C4-2B (cell line): ENCODE results near the gene RAP2B.

ENCODE experiments used
- H3K27ac ChIP-seq: fragments of 450-650 bp; 2 replicates; pipeline ENCODE4 v1.5.1; 2017
- ZFX ChIP-seq: fragments of 450-650 bp; IDR thresholded peaks from 2 replicates; pipeline ENCODE4 v1.6.1; 2017
- TF ChIP-seq, protein P1 (sequence below): fragments of 450-650 bp; conservative IDR thresholded peaks from 2 replicates; pipeline ENCODE4 v1.5.1; 2017; ENCODE audit warnings: mild to moderate bottlenecking

Gene RAP2B

DNA sequence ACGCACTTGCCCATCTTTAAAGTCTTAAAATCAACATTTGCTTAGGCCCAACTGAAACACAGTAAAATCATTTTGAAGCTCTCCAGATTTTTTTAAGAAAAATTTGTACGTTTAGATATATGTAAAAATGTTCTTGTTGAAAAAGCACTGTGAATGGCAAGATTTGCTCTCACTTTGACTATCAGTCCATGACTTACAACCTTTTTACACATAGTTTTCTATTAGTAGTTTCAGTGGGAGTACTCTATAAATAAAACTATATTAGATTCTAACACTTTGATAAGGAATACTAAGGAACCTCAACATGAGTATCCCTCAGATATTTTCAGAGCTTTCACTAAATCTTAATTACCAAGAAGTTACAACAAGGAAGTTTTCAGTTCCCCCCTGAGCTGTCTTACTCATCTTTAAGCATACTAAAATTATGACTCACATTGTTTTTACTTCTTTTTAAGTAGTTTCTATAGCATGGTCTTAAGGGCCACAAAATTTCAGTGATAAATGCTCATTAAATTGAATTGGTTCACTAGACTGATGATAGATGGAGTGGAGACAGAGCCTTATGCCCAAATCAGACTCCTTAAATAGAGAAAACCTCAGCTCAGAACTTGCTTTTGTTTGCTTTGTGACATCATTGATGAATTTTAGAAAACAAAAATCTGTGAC, 31.6 kb upstream of the RAP2B start:
- no peak overlapping the region for H3K27ac ChIP-seq
- no peak for TF ChIP-seq ZFX
- TF ChIP-seq, protein P1, sequence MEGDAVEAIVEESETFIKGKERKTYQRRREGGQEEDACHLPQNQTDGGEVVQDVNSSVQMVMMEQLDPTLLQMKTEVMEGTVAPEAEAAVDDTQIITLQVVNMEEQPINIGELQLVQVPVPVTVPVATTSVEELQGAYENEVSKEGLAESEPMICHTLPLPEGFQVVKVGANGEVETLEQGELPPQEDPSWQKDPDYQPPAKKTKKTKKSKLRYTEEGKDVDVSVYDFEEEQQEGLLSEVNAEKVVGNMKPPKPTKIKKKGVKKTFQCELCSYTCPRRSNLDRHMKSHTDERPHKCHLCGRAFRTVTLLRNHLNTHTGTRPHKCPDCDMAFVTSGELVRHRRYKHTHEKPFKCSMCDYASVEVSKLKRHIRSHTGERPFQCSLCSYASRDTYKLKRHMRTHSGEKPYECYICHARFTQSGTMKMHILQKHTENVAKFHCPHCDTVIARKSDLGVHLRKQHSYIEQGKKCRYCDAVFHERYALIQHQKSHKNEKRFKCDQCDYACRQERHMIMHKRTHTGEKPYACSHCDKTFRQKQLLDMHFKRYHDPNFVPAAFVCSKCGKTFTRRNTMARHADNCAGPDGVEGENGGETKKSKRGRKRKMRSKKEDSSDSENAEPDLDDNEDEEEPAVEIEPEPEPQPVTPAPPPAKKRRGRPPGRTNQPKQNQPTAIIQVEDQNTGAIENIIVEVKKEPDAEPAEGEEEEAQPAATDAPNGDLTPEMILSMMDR = no peak

DNA sequence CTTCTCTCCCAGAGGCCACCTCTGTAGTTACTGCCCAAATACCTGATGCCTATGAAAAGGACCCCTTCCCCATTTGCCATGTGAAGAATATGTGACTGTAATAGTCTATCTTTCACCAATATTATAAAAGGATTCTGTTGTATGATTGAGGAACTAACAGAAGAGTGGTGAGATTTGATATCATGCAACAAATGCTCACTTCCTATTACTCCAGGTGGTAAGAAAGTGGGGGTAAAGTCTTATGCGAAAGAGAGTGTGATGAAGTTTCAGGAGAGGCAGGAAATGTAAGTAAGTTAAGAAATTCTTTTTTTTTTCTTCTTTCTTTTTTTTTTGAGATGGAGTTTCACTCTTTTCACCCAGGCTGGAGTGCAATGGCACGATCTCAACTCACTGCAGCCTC, 24.4 kb upstream of the RAP2B start:
- H3K27ac ChIP-seq = no peak overlapping the region
- TF ChIP-seq, protein P1 = no peak

DNA sequence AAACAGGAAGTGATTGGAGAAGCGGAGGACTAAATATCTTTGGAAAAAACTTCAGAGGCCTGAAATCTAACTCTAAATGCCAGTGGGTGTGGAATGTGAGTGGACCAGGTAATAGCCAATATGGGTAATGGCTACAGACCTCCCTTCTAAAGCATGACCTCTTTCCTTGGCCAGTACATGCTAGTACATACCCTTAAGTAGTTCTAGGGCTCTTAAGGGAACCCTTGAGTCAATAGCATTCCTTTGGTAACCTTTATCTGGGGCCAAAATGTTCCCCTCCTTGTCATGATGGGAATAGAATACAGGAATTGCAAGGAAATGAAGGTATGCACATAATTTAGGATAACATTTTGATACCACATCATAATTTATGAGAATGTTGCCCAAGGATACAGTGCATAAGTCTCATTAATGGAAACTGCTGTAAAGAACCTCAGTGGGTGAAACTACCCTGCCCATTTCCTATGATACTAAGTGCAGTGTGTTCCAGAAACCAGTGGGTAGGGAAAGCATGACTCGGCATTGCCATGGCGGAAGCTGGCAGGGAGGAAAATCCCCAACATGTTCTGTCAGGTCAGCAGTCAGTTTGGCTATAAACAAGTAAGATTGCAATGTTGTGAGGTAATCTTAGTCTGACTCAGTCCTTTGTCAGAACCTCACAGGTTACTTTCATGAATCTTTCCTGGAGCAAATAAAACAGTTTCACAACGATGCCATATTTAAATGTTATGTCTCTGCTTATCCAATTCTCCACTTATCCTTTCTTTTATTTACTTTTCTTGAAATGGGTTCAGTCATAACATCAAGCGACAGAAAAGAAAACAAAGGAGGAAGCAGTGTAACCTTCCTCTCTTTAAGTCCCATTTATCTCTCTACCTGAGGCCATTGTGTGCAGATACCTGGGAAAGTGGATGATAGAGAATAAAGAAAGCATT, 23.5 kb upstream of the RAP2B start:
- TF ChIP-seq, protein P1 = no peak
- no peak for TF ChIP-seq ZFX
- H3K27ac ChIP-seq = no peak overlapping the region; the same call in 1 of the 2 replicates

GRCh38 chr3:153142961-153143360, 19.1 kb upstream of the RAP2B start:
- no peak for TF ChIP-seq ZFX
- TF ChIP-seq, protein P1 = no peak
- no peak overlapping the region for H3K27ac ChIP-seq

DNA sequence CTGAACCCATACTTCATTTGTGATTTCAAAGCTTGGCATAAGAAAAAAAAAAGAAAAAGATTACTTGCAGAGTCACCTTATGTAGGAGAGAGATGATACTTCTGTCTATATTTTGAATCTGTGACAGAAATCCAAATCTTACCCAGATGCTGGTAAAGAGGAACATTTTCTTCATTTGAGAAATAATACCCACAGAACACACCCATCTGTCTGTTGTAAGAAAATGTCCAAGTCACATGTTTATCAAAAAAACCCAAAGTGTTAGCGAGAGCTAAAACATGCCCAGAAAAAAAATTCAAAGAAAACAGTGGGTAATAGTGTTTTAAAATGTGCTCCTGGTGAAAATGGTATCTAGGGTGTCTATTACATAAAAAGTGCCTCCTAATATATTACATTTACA, 18.0 kb upstream of the RAP2B start:
- TF ChIP-seq, protein P1 = no peak
- no peak for TF ChIP-seq ZFX
- no peak overlapping the region for H3K27ac ChIP-seq

DNA sequence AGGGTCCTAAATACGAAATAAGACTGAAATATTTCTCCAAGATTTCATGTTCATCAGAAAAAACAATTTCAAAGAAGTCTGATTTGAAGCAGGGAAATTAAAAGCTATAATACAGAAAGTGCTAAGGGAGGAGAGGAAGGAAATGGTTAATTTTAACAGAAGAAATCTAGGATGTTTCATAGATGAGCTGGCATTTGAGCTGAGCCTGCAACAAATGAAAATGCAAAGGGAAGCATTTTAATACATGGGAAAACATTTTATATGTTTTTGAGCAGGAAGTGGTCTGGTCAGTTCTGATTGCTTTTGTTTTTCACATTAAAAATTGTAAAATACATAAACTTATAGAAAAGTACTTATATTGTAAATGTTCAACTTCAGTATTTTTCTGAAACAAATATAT, 17.2 kb upstream of the RAP2B start:
- TF ChIP-seq, protein P1 = no peak
- TF ChIP-seq ZFX = no peak
- H3K27ac ChIP-seq = no peak overlapping the region

DNA sequence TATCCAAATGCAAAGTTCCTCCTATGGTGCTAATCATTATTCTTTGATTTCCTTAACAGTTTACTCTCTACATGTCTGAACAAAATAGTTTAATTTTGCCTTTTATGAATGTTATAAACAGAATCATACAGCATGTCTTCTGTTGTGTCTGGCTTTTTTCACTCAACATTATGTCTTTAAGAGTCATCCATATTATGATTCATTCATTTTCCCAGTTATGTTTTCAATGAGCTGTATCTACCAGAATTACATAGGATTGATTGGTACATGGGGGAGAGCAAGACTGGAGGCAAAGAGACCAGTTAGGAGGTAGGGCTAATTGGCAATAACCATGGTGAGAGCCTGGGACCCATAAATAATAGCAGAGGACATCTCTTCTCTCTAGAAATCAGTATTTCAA, 16.6 kb upstream of the RAP2B start:
- TF ChIP-seq, protein P1 = no peak
- TF ChIP-seq ZFX = no peak
- no peak overlapping the region for H3K27ac ChIP-seq
